DOHH2 (cell line): Measurements from ENCODE around the gene PTPRC.

Experiments
- H3F3A ChIP-seq: fragments of 200-600 bp; sonication (generic), shearing (Covaris generic); 2 replicates; pipeline ENCODE4 v1.6.0; 2016; ENCODE audit warnings: antibody characterized with exemption, mild to moderate bottlenecking; ENCODE audit not compliant: control insufficient read depth, insufficient read depth
- H3K27ac ChIP-seq: fragments of 200-600 bp; sonication (generic); 2 replicates; pipeline ENCODE4 v1.5.1; 2014; ENCODE audit warnings: low read depth, mild to moderate bottlenecking, low read length, moderate library complexity
- H3K27me3 ChIP-seq: fragments of 200-600 bp; sonication (generic); 2 replicates; pipeline ENCODE4 v1.6.1; 2014; ENCODE audit warnings: mild to moderate bottlenecking, low read length, mixed read lengths; ENCODE audit not compliant: control insufficient read depth
- H3K36me3 ChIP-seq: fragments of 200-600 bp; sonication (generic); 2 replicates; pipeline ENCODE4 v1.6.1; 2014; ENCODE audit warnings: mild to moderate bottlenecking, low read length, moderate library complexity, mixed read lengths; ENCODE audit not compliant: control insufficient read depth
- H3K4me1 ChIP-seq: fragments of 200-600 bp; sonication (generic); 2 replicates; pipeline ENCODE4 v1.6.1; 2014; ENCODE audit warnings: mild to moderate bottlenecking, low read length, mixed read lengths; ENCODE audit not compliant: control insufficient read depth
- H3K4me2 ChIP-seq: fragments of 200-600 bp; sonication (generic); 2 replicates; pipeline ENCODE4 v1.6.0; 2014; ENCODE audit warnings: mild to moderate bottlenecking, low read length, moderate library complexity
- H3K4me3 ChIP-seq: fragments of 200-600 bp; sonication (generic); 2 replicates; pipeline ENCODE4 v1.5.1; 2014; ENCODE audit warnings: mild to moderate bottlenecking, low read length, mixed read lengths
- H3K79me2 ChIP-seq: fragments of 200-600 bp; sonication (generic); 2 replicates; pipeline ENCODE4 v1.6.1; 2014; ENCODE audit warnings: mild to moderate bottlenecking, low read length, mixed read lengths; ENCODE audit not compliant: control insufficient read depth
- H3K9me2 ChIP-seq: fragments of 200-600 bp; sonication (generic); replicated peaks from 2 replicates; pipeline ENCODE4 v1.6.1; 2014; ENCODE audit warnings: mild to moderate bottlenecking, low read length, mixed read lengths; ENCODE audit not compliant: control insufficient read depth
- H3K9me3 ChIP-seq: fragments of 200-600 bp; sonication (generic); 2 replicates; pipeline ENCODE4 v1.6.1; 2014; ENCODE audit warnings: antibody characterized with exemption, low read length, mixed read lengths; ENCODE audit not compliant: control insufficient read depth, insufficient read depth
- H4K20me1 ChIP-seq: fragments of 200-600 bp; sonication (generic); 2 replicates; pipeline ENCODE4 v1.6.0; 2014; ENCODE audit warnings: low read depth, mild to moderate bottlenecking, antibody characterized with exemption, low read length, moderate library complexity; ENCODE audit not compliant: control insufficient read depth, insufficient read depth
- EZH2phosphoT487 ChIP-seq: fragments of 200-600 bp; sonication (generic); IDR thresholded peaks from 2 replicates; pipeline ENCODE4 v1.6.1; 2017; ENCODE audit warnings: borderline replicate concordance, mild to moderate bottlenecking, antibody characterized with exemption, low read length, moderate library complexity, mixed read lengths
- TF ChIP-seq, protein P1 (sequence below): fragments of 200-600 bp; sonication (generic); IDR thresholded peaks from one replicate; pipeline ENCODE4 v1.5.1; 2014; ENCODE audit warnings: antibody characterized with exemption, mild to moderate bottlenecking, low read depth, low read length; ENCODE audit not compliant: poor library complexity, severe bottlenecking

Gene PTPRC

GRCh38 chr1:198726455-198726854 is 87.6 kb downstream of the PTPRC start:
- H3F3A ChIP-seq: peaks cover 3% of the 10 kb centered on the region; the same call in 1 of the 2 replicates
- no peak overlapping the region for H3K4me2 ChIP-seq
- H4K20me1 ChIP-seq: no peaks in the 10 kb centered on the region
- peaks cover 7% of the 10 kb centered on the region; the same call in 1 of the 2 replicates for H3K79me2 ChIP-seq
- peaks cover 89% of the 10 kb centered on the region for H3K36me3 ChIP-seq
- H3K27me3 ChIP-seq: no peaks in the 10 kb centered on the region
- H3K27ac ChIP-seq: no peak overlapping the region
- TF ChIP-seq EZH2phosphoT487: no peak
- TF ChIP-seq, protein P1, sequence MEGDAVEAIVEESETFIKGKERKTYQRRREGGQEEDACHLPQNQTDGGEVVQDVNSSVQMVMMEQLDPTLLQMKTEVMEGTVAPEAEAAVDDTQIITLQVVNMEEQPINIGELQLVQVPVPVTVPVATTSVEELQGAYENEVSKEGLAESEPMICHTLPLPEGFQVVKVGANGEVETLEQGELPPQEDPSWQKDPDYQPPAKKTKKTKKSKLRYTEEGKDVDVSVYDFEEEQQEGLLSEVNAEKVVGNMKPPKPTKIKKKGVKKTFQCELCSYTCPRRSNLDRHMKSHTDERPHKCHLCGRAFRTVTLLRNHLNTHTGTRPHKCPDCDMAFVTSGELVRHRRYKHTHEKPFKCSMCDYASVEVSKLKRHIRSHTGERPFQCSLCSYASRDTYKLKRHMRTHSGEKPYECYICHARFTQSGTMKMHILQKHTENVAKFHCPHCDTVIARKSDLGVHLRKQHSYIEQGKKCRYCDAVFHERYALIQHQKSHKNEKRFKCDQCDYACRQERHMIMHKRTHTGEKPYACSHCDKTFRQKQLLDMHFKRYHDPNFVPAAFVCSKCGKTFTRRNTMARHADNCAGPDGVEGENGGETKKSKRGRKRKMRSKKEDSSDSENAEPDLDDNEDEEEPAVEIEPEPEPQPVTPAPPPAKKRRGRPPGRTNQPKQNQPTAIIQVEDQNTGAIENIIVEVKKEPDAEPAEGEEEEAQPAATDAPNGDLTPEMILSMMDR: no peak
- H3K4me3 ChIP-seq: no peak overlapping the region
- H3K9me3 ChIP-seq: no peaks in the 10 kb centered on the region
- no peaks in the 10 kb centered on the region for H3K9me2 ChIP-seq
- no peaks in the 10 kb centered on the region for H3K4me1 ChIP-seq

DNA sequence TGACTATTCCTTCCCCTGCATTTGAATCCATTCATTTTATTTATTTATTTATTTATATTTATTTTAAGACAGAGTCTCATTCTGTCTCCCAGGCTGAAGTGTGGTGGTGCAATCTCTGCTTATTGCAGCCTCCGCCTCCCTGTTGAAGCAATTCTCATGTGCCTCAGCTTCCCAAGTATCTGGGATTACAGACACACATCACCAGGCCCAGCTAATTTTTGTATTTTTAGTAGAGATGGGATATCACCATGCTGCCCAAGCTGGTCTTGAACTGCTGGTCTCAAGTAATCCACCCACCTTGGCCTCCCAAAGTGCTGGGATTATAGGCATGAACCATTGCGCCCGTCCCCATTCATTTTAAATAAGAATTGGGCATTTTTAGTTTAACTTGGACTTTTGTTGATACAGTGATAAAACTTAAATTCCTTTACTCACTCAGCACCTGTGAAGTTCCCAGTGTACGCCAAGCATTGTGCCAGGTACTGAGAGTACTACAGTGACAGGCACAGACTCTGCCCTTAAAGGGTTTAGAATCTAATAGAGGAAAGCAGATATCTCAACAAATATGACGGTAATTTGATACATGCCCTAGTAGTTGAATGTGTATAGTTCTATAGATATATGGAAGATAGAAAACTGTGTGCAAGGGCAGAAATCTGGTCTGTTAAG is 90.5 kb downstream of the PTPRC start:
- Histone ChIP-seq H3K27ac (no peak overlapping the region), H3K9me2 (no peaks in the 10 kb centered on the region), H3K79me2 (peaks cover 12% of the 10 kb centered on the region; the same call in 1 of the 2 replicates), H3K27me3 (no peaks in the 10 kb centered on the region), H3K4me3 (no peak overlapping the region), H3K36me3 (peaks cover 97% of the 10 kb centered on the region), H4K20me1 (no peaks in the 10 kb centered on the region), H3K4me2 (no peak overlapping the region), H3K4me1 (no peaks in the 10 kb centered on the region), H3K9me3 (no peaks in the 10 kb centered on the region), H3F3A (peaks cover 6% of the 10 kb centered on the region; the same call in 1 of the 2 replicates)
- TF ChIP-seq EZH2phosphoT487: no peak

DNA sequence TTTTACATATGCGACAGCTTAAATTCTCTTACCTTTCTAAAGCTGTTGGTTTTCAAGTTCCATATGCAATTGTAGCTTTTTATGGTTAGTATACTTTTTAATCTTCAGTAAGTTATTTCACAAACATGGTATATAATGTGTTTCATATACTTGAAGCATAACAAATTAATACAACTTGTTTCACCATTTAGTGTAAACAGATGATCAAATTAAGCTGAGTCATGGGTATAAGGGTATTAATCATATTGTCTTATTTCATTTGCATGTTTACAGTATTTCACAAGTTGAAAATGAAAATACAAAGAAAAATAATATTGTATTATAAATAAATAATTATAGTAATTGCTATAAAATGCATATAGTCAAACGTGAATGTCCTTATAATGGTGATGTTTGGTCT is 92.1 kb downstream of the PTPRC start:
- H3K9me2 ChIP-seq: no peaks in the 10 kb centered on the region
- H3K27me3 ChIP-seq: no peaks in the 10 kb centered on the region
- H3K4me1 ChIP-seq: no peaks in the 10 kb centered on the region
- no peaks in the 10 kb centered on the region for H4K20me1 ChIP-seq
- H3K9me3 ChIP-seq: no peaks in the 10 kb centered on the region
- H3K4me3 ChIP-seq: no peak overlapping the region
- peaks cover 97% of the 10 kb centered on the region for H3K36me3 ChIP-seq
- no peak overlapping the region for H3K4me2 ChIP-seq
- H3K79me2 ChIP-seq: peaks cover 13% of the 10 kb centered on the region
- H3K27ac ChIP-seq: no peak overlapping the region
- no peak for TF ChIP-seq EZH2phosphoT487
- TF ChIP-seq, protein P1: no peak
- H3F3A ChIP-seq: 0 out of 2 replicates have a peak, but pooled peaks cover 6% of the 10 kb centered on the region

DNA sequence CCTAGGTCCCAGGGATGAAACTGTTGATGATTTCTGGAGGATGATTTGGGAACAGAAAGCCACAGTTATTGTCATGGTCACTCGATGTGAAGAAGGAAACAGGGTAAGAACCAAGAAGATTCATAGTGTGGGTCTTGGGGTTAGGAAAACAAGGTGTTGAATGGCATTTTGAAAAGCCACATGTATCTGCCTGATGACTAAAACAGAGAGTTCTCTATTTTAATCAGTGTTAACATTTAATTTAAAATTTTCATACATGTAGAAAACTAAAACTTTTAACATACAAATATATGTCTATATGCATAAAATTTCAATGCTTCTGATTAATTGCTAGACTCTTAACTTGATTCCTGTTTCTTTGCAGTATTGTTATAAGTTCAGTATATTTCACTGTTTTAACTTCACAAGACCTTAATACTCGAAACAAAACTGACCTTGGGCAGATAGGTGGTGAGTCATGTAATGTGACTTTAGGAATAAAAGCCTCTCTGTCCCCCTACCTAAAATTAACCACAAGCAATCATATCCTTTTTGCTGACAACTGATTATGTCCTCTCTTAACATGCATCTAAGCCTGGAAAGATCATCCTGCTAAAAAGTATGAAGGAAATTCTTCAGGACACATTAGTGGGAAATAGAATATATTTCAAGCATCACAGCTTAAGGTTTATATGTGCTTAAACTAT is 95.6 kb downstream of the PTPRC start:
- Histone ChIP-seq H3K4me3 (no peak overlapping the region), H3K9me2 (no peaks in the 10 kb centered on the region), H3K79me2 (peaks cover 28% of the 10 kb centered on the region), H3K27me3 (no peaks in the 10 kb centered on the region), H3K4me2 (no peak overlapping the region), H4K20me1 (no peaks in the 10 kb centered on the region), H3K9me3 (peaks cover 4% of the 10 kb centered on the region; the same call in 1 of the 2 replicates), H3K27ac (no peak overlapping the region), H3K4me1 (no peaks in the 10 kb centered on the region), H3F3A (0 out of 2 replicates have a peak, but pooled peaks cover 4% of the 10 kb centered on the region), H3K36me3 (peaks cover 99% of the 10 kb centered on the region)
- TF ChIP-seq EZH2phosphoT487: no peak
- TF ChIP-seq, protein P1: no peak
